MCF 10A (cell line): ENCODE results near the gene FBXL15. TPM values are rescaled to one million over a fixed set of nuclear protein-coding genes. Genes with fewer than 3 reads are reported as not detected.

Experiments used
- BruUV-seq: library from RNA; stranded (reverse); fragments of 400-500 nt; replicated peaks from 2 replicates; lab custom pipeline; 2021; lab: Mats Ljungman, UMichigan
- CTCF ChIA-PET: fragments of 300-600 bp; sonication (Branson Sonifier 250); formaldehyde crosslinking; extraction: SDS; loops from one replicate; lab custom pipeline; 2021; ENCODE audit warnings: antibody characterized with exemption, inconsistent platforms; lab: Yijun Ruan, JAX
- POLR2A ChIA-PET: fragments of 300-600, 350-650 bp; sonication (Branson Sonifier 250); formaldehyde crosslinking; extraction: SDS; loops from one replicate; lab custom pipeline; 2020; ENCODE audit warnings: antibody characterized with exemption, inconsistent platforms; lab: Yijun Ruan, JAX
- DNase-seq: peaks from one replicate; pipeline ENCODE4 v3.0.0-alpha.2; 2018; ENCODE audit not compliant: unreplicated experiment
- H3K27ac Mint-ChIP-seq: one replicate; pipeline ENCODE4 v1.8.0; 2022; ENCODE audit warnings: mild to moderate bottlenecking, low read depth, mixed read lengths; ENCODE audit not compliant: unreplicated experiment
- H3K27me3 Mint-ChIP-seq: one replicate; pipeline ENCODE4 v1.8.0; 2022; ENCODE audit warnings: mixed read lengths; ENCODE audit not compliant: insufficient read depth, unreplicated experiment
- H3K36me3 Mint-ChIP-seq: one replicate; pipeline ENCODE4 v1.8.0; 2022; ENCODE audit warnings: mild to moderate bottlenecking, moderate library complexity, mixed read lengths; ENCODE audit not compliant: insufficient read depth, unreplicated experiment
- H3K4me1 Mint-ChIP-seq: one replicate; pipeline ENCODE4 v1.8.0; 2022; ENCODE audit warnings: mixed read lengths; ENCODE audit not compliant: insufficient read depth, unreplicated experiment
- H3K4me3 Mint-ChIP-seq: one replicate; pipeline ENCODE4 v1.8.0; 2022; ENCODE audit warnings: mild to moderate bottlenecking, moderate library complexity, mixed read lengths; ENCODE audit not compliant: unreplicated experiment
- H3K9me3 Mint-ChIP-seq: one replicate; pipeline ENCODE4 v1.8.0; 2022; ENCODE audit warnings: mixed read lengths; ENCODE audit not compliant: unreplicated experiment
- intact Hi-C: fragments of 100-400 bp; cut with micrococcal nuclease; formaldehyde crosslinking; loops from 2 replicates; pipeline ENCODE4 v1.14.1; 2022
- total RNA-seq: library from RNA; stranded (reverse); gene quantifications from 2 replicates; pipeline ENCODE4 v1.2.3, GENCODE V29; 2022
- TF ChIP-seq, protein P1 (sequence below): fragments of 200-600 bp; IDR thresholded peaks from one replicate; pipeline ENCODE4 v1.8.0; 2022; ENCODE audit warnings: antibody characterized with exemption, mild to moderate bottlenecking; ENCODE audit not compliant: unreplicated experiment

Gene FBXL15
- total RNA-seq, 1 experiment from 2014 or later = 11.3 TPM

DNA sequence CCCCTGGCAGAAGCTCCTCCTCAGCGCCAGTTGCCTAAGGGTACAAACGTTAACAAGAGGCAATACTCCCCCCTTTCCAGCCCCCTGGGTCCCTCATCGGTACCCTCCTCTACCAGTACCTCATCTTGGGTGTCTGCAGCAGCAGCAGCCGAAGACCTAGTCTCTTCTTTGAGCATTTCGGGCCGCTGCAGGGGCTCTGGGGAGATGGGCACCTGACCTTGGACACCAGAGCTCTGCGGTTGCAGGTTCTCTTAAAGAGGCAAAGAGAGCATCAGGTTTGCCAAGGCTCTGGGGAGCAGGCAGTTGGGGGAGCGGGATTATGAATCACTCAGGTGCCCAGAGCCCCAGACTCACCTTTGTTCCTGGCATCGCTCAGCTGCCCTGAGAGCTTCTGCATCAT lies 3.5 kb downstream of the FBXL15 start:
- TF ChIP-seq, protein P1, sequence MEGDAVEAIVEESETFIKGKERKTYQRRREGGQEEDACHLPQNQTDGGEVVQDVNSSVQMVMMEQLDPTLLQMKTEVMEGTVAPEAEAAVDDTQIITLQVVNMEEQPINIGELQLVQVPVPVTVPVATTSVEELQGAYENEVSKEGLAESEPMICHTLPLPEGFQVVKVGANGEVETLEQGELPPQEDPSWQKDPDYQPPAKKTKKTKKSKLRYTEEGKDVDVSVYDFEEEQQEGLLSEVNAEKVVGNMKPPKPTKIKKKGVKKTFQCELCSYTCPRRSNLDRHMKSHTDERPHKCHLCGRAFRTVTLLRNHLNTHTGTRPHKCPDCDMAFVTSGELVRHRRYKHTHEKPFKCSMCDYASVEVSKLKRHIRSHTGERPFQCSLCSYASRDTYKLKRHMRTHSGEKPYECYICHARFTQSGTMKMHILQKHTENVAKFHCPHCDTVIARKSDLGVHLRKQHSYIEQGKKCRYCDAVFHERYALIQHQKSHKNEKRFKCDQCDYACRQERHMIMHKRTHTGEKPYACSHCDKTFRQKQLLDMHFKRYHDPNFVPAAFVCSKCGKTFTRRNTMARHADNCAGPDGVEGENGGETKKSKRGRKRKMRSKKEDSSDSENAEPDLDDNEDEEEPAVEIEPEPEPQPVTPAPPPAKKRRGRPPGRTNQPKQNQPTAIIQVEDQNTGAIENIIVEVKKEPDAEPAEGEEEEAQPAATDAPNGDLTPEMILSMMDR = no peak
- H3K4me3 Mint-ChIP-seq = no peak overlapping the region
- intact Hi-C loops = loop anchor here (5.0 to 10.0 kb wide), 2 partner anchors 158 to 199 kb away; partner anchors contain the start of gene ELOVL3
- no peak for DNase-seq
- peaks cover 13% of the 10 kb centered on the region for H3K4me1 Mint-ChIP-seq
- no peaks in the 10 kb centered on the region for H3K9me3 Mint-ChIP-seq
- ChIA-PET POLR2A (interaction anchor here (0.7 to 6.1 kb wide), 6 partner anchors 9 to 78 kb away, joined by 3 to 119 read pairs (median 88); partner anchors contain the start of genes ACTR1A, C10orf95, CUEDC2 and NFKB2), CTCF (interaction anchor here (0.6 to 8.6 kb wide), 10 partner anchors 11 to 1074 kb away, joined by 3 to 137 read pairs (median 4); partner anchors contain the start of gene NFKB2)
- no TSS peak for BruUV-seq
- H3K27me3 Mint-ChIP-seq = no peaks in the 10 kb centered on the region
- no peak overlapping the region for H3K27ac Mint-ChIP-seq
- H3K36me3 Mint-ChIP-seq = peaks cover 17% of the 10 kb centered on the region

DNA sequence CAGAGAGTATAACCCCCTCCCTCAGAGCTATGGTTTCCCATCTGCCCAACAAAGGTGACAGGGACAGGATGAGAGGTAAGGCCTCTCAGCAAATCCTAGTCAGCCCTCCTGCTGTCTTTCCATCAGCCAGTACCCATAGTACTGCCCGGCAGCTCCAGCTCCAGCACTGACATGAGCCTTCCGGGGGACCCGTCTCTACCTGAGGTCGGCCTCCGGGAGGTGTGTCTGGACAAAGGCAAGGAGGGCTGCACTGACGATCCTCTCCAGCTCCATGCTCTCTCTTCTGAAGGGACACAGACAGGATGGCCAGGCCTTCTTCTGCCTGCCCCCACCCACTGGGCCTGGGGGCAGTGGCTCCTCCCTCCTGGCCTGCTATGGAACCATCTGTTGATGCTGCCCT lies 4.3 kb downstream of the FBXL15 start:
- Mint-ChIP-seq H3K27ac (no peak overlapping the region), H3K9me3 (no peaks in the 10 kb centered on the region), H3K36me3 (peaks cover 17% of the 10 kb centered on the region), H3K4me1 (peaks cover 10% of the 10 kb centered on the region), H3K4me3 (no peak overlapping the region), H3K27me3 (no peaks in the 10 kb centered on the region)
- intact Hi-C loops = loop anchor here (5.0 to 10.0 kb wide), 2 partner anchors 157 to 200 kb away; partner anchors contain the start of gene ELOVL3
- ChIA-PET POLR2A (interaction anchor here (1.1 to 6.1 kb wide), 4 partner anchors 8 to 30 kb away, joined by 3 to 119 read pairs (median 50); partner anchors contain the start of genes C10orf95, CUEDC2 and NFKB2), CTCF (interaction anchor here (0.6 to 8.6 kb wide), 6 partner anchors 12 to 195 kb away, joined by 4 to 137 read pairs (median 4); partner anchors contain the start of gene NFKB2)
- DNase-seq = no peak
- BruUV-seq = no TSS peak
- TF ChIP-seq, protein P1 = no peak

DNA sequence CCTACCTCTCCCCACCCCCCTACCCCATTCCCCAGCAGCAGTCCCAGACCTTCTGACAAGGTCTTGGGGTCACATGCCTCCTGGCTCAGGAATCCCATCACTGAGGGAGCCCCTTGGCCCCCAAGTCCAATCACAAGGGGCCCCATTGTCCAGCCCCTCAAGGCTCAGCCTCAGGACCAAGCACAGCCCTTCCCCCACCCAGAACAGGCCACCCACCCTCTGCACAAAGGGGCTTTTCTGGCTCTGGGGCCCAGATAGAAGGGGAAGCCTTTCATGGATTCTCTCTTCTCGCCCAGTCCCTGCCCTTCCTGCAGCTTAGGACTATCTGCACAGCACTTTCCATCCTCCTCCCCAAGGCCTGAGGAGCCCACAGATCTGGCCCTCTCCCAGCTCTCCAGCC lies 4.8 kb downstream of the FBXL15 start:
- no TSS peak for BruUV-seq
- POLR2A ChIA-PET = interaction anchor here (1.1 to 1.8 kb wide), 2 partner anchors 25 to 26 kb away, joined by 3 to 4 read pairs; partner anchors contain the start of gene C10orf95

More for the DNA sequence above, 4.8 kb downstream of the FBXL15 start:
- peaks cover 10% of the 10 kb centered on the region for H3K4me1 Mint-ChIP-seq
- peaks cover 17% of the 10 kb centered on the region for H3K36me3 Mint-ChIP-seq
- no peak overlapping the region for H3K4me3 Mint-ChIP-seq
- no peaks in the 10 kb centered on the region for H3K27me3 Mint-ChIP-seq
- no peak for DNase-seq
- no peak overlapping the region for H3K27ac Mint-ChIP-seq
- intact Hi-C loops = loop anchor here (10.0 kb wide), 1 partner anchor 201 kb away; the partner anchor contains the start of gene ELOVL3
- CTCF ChIA-PET = interaction anchor here (0.5 to 8.6 kb wide), 6 partner anchors 24 to 392 kb away, joined by 3 to 137 read pairs (median 6); partner anchors contain the start of gene NFKB2
- TF ChIP-seq, protein P1 = no peak
- no peaks in the 10 kb centered on the region for H3K9me3 Mint-ChIP-seq
